Measurements from ENCODE around the gene RYR1.
"Not testable (repeated sequence)": the region's sequence is repeated elsewhere in the genome, so short reads cannot be mapped to it uniquely, and the experiment has no call there.

- not testable (repeated sequence) for TF ChIP-seq CTCF (IDR thresholded peaks at IDR 0.05); ZFX (IDR thresholded peaks at IDR 0.05; ENCODE audit: borderline replicate concordance)
These were observed 169.4 kb downstream of the RYR1 start for GRCh38 chr19:38602856-38603255.

Data from 22Rv1 (cell line).